Measurements from ENCODE around the gene PDCD2L. TPM values are rescaled to one million over a fixed set of nuclear protein-coding genes. Genes with fewer than 3 reads are reported as not detected.

PDCD2L gene
- total and polyA plus RNA-seq, 2 of the 8 experiments (the other 6 are each of a cell fraction or from before 2014, with no cell fraction given): 51.5 to 78.1 TPM

- peaks cover 9% of the 10 kb centered on the region; the same call in 1 of the 2 replicates for H3K23me2 ChIP-seq (ENCODE audit: low read depth, low read length)
- H4K5ac ChIP-seq (ENCODE audit: insufficient read length, low read depth, low read length): no peak overlapping the region
- ChIA-PET POLR2A (ENCODE audit: partially characterized antibody) (interaction anchor here (0.7 to 3.1 kb wide), 6 partner anchors 8 to 19 kb away, joined by 3 to 18 read pairs (median 4); no protein-coding TSS in a partner anchor), CTCF (ENCODE audit: partially characterized antibody) (interaction anchor here (0.9 to 1.3 kb wide), 2 partner anchors 9 to 22 kb away, joined by 3 to 5 read pairs; no protein-coding TSS in a partner anchor)
- H3K27me3 ChIP-seq (replicated peaks in 1 of 4; ENCODE audit: control insufficient read depth in 3 of 4, extremely low read depth in 1 of 4, insufficient read depth in 3 of 4, low read length in 3 of 4): no peaks in the 10 kb centered on the region
- no peak overlapping the region for H3K4ac ChIP-seq (replicated peaks; ENCODE audit: insufficient read length, low read depth, low read length)
- peaks cover 25 to 38% (median 32%) of the 10 kb centered on the region in 4 experiments for H3K36me3 ChIP-seq (ENCODE audit: control insufficient read depth in 2 of 4, insufficient read depth in 4 of 4, low read length in 3 of 4)
- no peak overlapping the region for H4K91ac ChIP-seq (replicated peaks; ENCODE audit: insufficient read length, low read length)
- no peak overlapping the region for H3K9ac ChIP-seq (replicated peaks in 1 of 4; ENCODE audit: extremely low read depth in 1 of 4, low read depth in 3 of 4, low read length in 3 of 4)
- H3K9me3 ChIP-seq (ENCODE audit: insufficient read depth in 2 of 2, low read depth in 1 of 2, low read length in 1 of 2): no peaks in the 10 kb centered on the region
- peaks cover 0 to 12% (median 5%) of the 10 kb centered on the region in 4 experiments; a peak in 5 of 7 replicates for H3K4me1 ChIP-seq (replicated peaks in 1 of 4; ENCODE audit: control insufficient read depth in 3 of 4, insufficient read depth in 4 of 4, low read length in 3 of 4)
- H2BK15ac ChIP-seq (ENCODE audit: low read length): no peak overlapping the region
- no peak overlapping the region for H2BK5ac ChIP-seq (ENCODE audit: low read depth, low read length)
- peaks cover 8 to 27% of the 10 kb centered on the region in 2 experiments for H4K20me1 ChIP-seq (replicated peaks in 1 of 2; ENCODE audit: control insufficient read depth in 1 of 2, insufficient read depth in 2 of 2, low read length in 2 of 2)
- no peak overlapping the region for H3K56ac ChIP-seq (replicated peaks; ENCODE audit: insufficient read length, low read depth, low read length)
- H3K23ac ChIP-seq (ENCODE audit: insufficient read length): no peak overlapping the region
- H2BK12ac ChIP-seq (ENCODE audit: low read depth, low read length): no peak overlapping the region
- H3K4me2 ChIP-seq (ENCODE audit: insufficient read depth in 1 of 2, low read depth in 2 of 2, low read length in 2 of 2): no peak overlapping the region
- no peak overlapping the region for H3K27ac ChIP-seq (ENCODE audit: low read depth, low read length)
- H2AK5ac ChIP-seq (ENCODE audit: low read depth, low read length): no peak overlapping the region
- DNase-seq (ENCODE audit: low read depth in 1 of 2, low spot score in 2 of 2) (no peak), FAIRE-seq (no peak)
- no peak for TF ChIP-seq POLR2AphosphoS5 (IDR thresholded peaks at IDR 0.05; ENCODE audit: low read depth, low read length)
- peaks cover 24% of the 10 kb centered on the region for H3K79me1 ChIP-seq (ENCODE audit: low read depth, low read length)
- no peak overlapping the region for H3K4me3 ChIP-seq (ENCODE audit: extremely low read depth in 1 of 4, insufficient read depth in 2 of 4, low read depth in 3 of 4, low read length in 4 of 4)
- no peak overlapping the region for H2BK120ac ChIP-seq (replicated peaks; ENCODE audit: low read depth, low read length)
- no peak overlapping the region for H2AFZ ChIP-seq (ENCODE audit: low read length)
- H3K79me2 ChIP-seq (ENCODE audit: control insufficient read depth in 1 of 2, insufficient read depth in 2 of 2, low read length in 2 of 2): peaks cover 2 to 29% of the 10 kb centered on the region in 2 experiments; a peak in 3 of 4 replicates
- no peak overlapping the region for H2BK20ac ChIP-seq (ENCODE audit: low read length)
- WGBS, 2 experiments (ENCODE audit: extremely low coverage in 1 of 2, insufficient coverage in 1 of 2, insufficient read length in 1 of 2, insufficient replicate concordance in 2 of 2, low coverage in 1 of 2, low lambda C conversion rate in 2 of 2, missing lambda C conversion rate in 1 of 2): 89% methylated on average over 10 of the region's 10 CpGs; no CpG with 5 or more reads in 1 of the 2 experiments
- no peak overlapping the region for H4K8ac ChIP-seq (ENCODE audit: extremely low read depth, insufficient read depth, low read length)
- no peak overlapping the region for H3K18ac ChIP-seq (ENCODE audit: extremely low read depth, low read length)
- H3K14ac ChIP-seq (ENCODE audit: insufficient read length): no peak overlapping the region
Measured at GRCh38 chr19:34368338-34368737, 35.9 kb upstream of the PDCD2L start.
